ENCODE results near the gene MBNL1.
A peak's percentile ranks its signal among the peaks of the same experiment; 100 is the strongest.
"Not testable (repeated sequence)": the region's sequence is repeated elsewhere in the genome, so short reads cannot be mapped to it uniquely, and the experiment has no call there.

Gene MBNL1

GRCh38 chr3:152321200-152321954, 52.6 kb downstream of the MBNL1 start:
- DNase-seq: no peak

- no peak for DNase-seq
Measured at GRCh38 chr3:152321955-152322377, 53.2 kb downstream of the MBNL1 start.

- no peak for DNase-seq
Measured at GRCh38 chr3:152322756-152323155, 54.0 kb downstream of the MBNL1 start.

- no peak for DNase-seq
Measured at GRCh38 chr3:152323834-152324233, 55.1 kb downstream of the MBNL1 start.

- no peak for DNase-seq
Measured at GRCh38 chr3:152325136-152325535, 56.4 kb downstream of the MBNL1 start.

- DNase-seq: no peak
Measured at GRCh38 chr3:152327203-152327602, 58.5 kb downstream of the MBNL1 start.

- DNase-seq: peak; percentile 87
Measured at GRCh38 chr3:152328841-152329240, 60.1 kb downstream of the MBNL1 start.

- DNase-seq: no peak
Measured at GRCh38 chr3:152330559-152330958, 61.8 kb downstream of the MBNL1 start.

- DNase-seq: peak; percentile 92
Measured at GRCh38 chr3:152331018-152331541, 62.4 kb downstream of the MBNL1 start.

GRCh38 chr3:152331998-152332397, 63.3 kb downstream of the MBNL1 start:
- DNase-seq: peak; percentile 49

GRCh38 chr3:152333928-152334327, 65.2 kb downstream of the MBNL1 start:
- no peak for DNase-seq

- no peak for DNase-seq
Measured at GRCh38 chr3:152334761-152335160, 66.0 kb downstream of the MBNL1 start.

GRCh38 chr3:152335273-152335672, 66.5 kb downstream of the MBNL1 start:
- DNase-seq: no peak

- not testable (repeated sequence) for DNase-seq
Measured at GRCh38 chr3:152337337-152337736, 68.6 kb downstream of the MBNL1 start.

- no peak for DNase-seq
Measured at GRCh38 chr3:152338159-152338720, 69.5 kb downstream of the MBNL1 start.

- DNase-seq: no peak
Measured at GRCh38 chr3:152339881-152340505, 71.3 kb downstream of the MBNL1 start.

GRCh38 chr3:152345233-152345632, 76.5 kb downstream of the MBNL1 start:
- DNase-seq: no peak

GRCh38 chr3:152346058-152346457, 77.3 kb downstream of the MBNL1 start:
- DNase-seq: no peak

- no peak for DNase-seq
Measured at GRCh38 chr3:152346740-152347139, 78.0 kb downstream of the MBNL1 start.

GRCh38 chr3:152348436-152349177, 79.9 kb downstream of the MBNL1 start:
- no peak for DNase-seq

GRCh38 chr3:152349392-152349791, 80.7 kb downstream of the MBNL1 start:
- DNase-seq: peak; percentile 59

GRCh38 chr3:152350139-152350538, 81.4 kb downstream of the MBNL1 start:
- peak; percentile 62 for DNase-seq

- DNase-seq: no peak
Measured at GRCh38 chr3:152350776-152351175, 82.0 kb downstream of the MBNL1 start.
